DOHH2 (cell line): Measurements from ENCODE around the gene PGM2L1.

ENCODE experiments used
- EZH2phosphoT487 ChIP-seq: fragments of 200-600 bp; sonication (generic); IDR thresholded peaks from 2 replicates; pipeline ENCODE4 v1.6.1; 2017; ENCODE audit warnings: borderline replicate concordance, mild to moderate bottlenecking, antibody characterized with exemption, low read length, moderate library complexity, mixed read lengths
- TF ChIP-seq, protein P1 (sequence below): fragments of 200-600 bp; sonication (generic); IDR thresholded peaks from one replicate; pipeline ENCODE4 v1.5.1; 2014; ENCODE audit warnings: antibody characterized with exemption, mild to moderate bottlenecking, low read depth, low read length; ENCODE audit not compliant: poor library complexity, severe bottlenecking

DNA sequence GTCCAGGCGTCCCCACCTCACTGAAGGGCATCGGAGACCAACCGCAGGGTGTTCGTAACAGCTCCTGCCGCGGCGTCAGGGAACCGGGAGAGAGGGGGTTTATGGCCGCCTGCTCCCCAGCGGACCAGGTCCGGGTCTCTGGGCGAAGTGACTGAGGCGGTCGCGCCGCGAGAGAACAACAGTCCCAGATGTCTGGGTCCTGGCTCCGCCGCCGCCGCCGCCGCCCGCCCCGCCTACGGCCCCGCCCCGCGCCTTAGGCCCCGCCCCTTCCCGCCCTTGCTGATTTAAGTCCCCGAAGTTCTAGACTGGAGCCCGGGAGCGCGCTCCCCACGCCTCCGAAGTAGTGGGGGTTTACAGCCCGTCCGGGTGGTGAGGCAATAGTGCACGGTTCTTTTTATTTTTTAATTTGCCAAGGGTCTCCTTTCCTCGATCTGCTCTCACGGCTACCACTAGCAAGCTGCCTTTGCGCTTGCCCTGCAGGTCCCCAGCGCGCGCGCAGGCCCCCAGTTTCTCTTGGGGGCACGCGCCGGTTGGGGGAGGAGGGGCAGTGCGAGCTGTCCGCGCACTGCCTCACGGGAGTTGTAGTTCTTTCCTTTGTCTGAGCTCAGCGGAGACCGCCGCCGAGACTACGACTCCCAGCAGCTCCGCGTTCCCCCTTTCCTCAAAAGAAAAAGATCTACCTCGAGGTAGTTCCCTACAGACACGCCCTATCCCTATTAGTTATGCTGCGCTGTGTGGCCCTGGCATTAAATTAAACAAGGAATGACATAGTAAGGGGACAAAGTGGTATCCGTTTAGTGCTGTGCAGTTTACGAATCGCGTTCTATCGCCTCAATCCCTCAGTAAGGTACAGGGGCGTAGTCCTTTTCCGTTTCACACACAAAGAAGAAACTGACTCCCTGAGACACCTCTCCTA is at the start of gene PGM2L1:
- TF ChIP-seq, protein P1, sequence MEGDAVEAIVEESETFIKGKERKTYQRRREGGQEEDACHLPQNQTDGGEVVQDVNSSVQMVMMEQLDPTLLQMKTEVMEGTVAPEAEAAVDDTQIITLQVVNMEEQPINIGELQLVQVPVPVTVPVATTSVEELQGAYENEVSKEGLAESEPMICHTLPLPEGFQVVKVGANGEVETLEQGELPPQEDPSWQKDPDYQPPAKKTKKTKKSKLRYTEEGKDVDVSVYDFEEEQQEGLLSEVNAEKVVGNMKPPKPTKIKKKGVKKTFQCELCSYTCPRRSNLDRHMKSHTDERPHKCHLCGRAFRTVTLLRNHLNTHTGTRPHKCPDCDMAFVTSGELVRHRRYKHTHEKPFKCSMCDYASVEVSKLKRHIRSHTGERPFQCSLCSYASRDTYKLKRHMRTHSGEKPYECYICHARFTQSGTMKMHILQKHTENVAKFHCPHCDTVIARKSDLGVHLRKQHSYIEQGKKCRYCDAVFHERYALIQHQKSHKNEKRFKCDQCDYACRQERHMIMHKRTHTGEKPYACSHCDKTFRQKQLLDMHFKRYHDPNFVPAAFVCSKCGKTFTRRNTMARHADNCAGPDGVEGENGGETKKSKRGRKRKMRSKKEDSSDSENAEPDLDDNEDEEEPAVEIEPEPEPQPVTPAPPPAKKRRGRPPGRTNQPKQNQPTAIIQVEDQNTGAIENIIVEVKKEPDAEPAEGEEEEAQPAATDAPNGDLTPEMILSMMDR = no peak
- TF ChIP-seq EZH2phosphoT487 = no peak
